Astrocyte of the cerebellum (primary cell): ENCODE data around the gene C11orf52.
A peak's percentile ranks its signal among the peaks of the same experiment; 100 is the strongest.

ENCODE experiments used
- DNase-seq: peaks from one replicate; pipeline ENCODE4 v3.0.0-alpha.2; 2011; ENCODE audit warnings: low read depth
- H3K4me3 ChIP-seq: 2 replicates; pipeline ENCODE4 v1.5.1; 2011; ENCODE audit warnings: mild to moderate bottlenecking, low read depth, low read length, moderate library complexity
- in situ Hi-C: cut with HindIII; loops from 2 replicates; pipeline ENCODE4 v1.10.0; 2017; ENCODE audit warnings: low sequenced_read_pairs
- TF ChIP-seq, protein P1 (sequence below): IDR thresholded peaks from 2 replicates; pipeline ENCODE4 v1.5.1; 2012; ENCODE audit warnings: low read length, low read depth, moderate library complexity, mild to moderate bottlenecking; ENCODE audit errors: missing control alignments

Gene C11orf52

DNA sequence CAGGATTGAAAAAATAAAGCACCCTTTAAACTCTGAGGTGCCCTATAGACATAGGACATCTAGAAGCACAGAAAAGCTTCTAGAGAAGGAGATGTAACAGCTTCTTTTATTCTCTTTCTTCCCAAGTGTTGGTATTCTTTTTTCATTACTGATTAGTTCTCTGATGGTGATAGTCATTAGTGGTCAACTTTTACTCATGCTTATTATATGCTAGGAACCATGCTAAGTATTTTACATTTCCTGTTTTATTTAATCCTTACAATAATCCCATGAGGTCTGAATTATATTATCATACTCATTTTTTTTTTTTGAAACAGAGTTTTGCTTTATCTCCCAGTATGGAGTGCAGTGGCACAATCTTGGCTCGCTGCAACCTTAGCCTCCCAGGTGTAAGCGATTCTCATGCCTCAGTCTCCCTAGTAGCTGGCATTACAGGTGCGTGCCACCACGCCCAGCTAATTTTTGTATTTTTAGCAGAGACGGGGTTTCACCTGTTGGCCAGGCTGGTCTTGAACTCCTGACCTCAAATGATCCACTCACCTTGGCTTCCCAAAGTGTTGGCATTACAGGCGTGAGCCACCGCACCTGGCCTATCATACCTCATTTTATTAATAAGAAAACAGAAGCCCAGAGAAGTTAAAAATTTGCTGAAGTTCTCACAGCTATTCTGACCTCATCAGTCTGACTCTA lies 3.0 kb downstream of the C11orf52 start:
- DNase-seq: no peak
- TF ChIP-seq, protein P1, sequence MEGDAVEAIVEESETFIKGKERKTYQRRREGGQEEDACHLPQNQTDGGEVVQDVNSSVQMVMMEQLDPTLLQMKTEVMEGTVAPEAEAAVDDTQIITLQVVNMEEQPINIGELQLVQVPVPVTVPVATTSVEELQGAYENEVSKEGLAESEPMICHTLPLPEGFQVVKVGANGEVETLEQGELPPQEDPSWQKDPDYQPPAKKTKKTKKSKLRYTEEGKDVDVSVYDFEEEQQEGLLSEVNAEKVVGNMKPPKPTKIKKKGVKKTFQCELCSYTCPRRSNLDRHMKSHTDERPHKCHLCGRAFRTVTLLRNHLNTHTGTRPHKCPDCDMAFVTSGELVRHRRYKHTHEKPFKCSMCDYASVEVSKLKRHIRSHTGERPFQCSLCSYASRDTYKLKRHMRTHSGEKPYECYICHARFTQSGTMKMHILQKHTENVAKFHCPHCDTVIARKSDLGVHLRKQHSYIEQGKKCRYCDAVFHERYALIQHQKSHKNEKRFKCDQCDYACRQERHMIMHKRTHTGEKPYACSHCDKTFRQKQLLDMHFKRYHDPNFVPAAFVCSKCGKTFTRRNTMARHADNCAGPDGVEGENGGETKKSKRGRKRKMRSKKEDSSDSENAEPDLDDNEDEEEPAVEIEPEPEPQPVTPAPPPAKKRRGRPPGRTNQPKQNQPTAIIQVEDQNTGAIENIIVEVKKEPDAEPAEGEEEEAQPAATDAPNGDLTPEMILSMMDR: no peak
- in situ Hi-C loops: no loop called here

DNA sequence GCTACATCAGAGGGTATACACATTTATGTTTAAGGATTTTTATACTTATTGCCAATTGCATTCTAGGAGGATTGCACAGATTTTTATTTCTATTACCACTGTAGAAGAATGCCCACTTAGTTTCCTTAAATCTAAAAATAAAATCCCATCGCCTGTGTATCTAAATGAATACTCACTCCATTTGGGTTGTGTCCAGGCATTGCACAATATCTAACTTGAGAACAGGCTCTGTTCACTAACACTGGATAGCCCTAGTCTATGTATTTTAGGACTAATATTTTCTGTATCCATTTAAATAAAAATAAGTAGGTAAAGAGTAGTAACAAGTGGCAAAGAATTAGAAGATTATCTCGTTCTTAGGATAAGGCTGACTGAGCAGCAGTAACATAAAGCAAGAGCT lies 4.1 kb downstream of the C11orf52 start:
- in situ Hi-C loops: no loop called here
- peak; percentile 73 for DNase-seq

More for the DNA sequence above, 3.0 kb downstream of the C11orf52 start:
- H3K4me3 ChIP-seq: no peak overlapping the region

DNA sequence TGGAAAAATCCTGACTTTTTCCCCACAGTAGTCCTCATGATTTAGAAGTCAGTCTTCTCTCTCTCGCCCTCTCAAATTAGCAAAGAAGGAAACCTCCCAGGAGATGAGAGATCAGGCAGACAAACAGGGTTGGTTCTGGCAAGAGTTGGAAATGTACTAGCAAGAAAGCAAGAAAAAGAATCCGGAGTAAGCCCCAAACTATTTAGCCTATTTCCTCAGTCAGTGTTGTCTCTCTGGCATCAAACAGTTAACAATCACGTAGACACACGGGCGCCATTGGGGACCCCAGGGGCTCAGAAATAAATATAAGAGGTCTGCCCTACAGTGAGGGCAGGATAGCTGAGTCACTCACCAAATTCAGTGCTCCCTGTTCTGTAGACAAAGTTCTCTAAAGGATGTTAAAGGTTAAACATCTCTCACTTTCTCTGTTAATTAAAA lies 4.7 kb downstream of the C11orf52 start:
- TF ChIP-seq, protein P1: no peak
- H3K4me3 ChIP-seq: no peak overlapping the region
- DNase-seq: no peak
- in situ Hi-C loops: no loop called here

More for the DNA sequence above, 4.1 kb downstream of the C11orf52 start:
- TF ChIP-seq, protein P1: no peak
- no peak overlapping the region for H3K4me3 ChIP-seq

DNA sequence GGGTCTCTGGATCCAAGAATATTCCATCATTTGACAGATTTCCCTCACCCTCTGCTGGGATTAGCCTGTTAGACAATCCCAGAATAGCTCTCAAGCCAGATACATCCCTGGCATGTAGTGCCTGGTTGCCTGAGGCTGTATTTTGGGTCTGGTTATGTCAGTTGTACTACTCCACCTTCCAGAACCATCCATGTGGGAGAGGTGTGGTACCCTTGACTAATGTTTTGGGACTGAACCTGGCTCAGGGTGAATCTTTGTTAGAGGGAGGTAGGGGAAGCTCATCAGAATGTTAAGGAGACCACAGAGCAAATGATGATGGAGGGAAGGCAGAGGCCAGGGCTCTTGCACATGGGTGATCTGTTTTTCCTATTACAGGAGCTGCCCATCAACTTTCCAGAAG lies 5.2 kb downstream of the C11orf52 start:
- TF ChIP-seq, protein P1: no peak
- H3K4me3 ChIP-seq: no peak overlapping the region
- in situ Hi-C loops: no loop called here
- no peak for DNase-seq

DNA sequence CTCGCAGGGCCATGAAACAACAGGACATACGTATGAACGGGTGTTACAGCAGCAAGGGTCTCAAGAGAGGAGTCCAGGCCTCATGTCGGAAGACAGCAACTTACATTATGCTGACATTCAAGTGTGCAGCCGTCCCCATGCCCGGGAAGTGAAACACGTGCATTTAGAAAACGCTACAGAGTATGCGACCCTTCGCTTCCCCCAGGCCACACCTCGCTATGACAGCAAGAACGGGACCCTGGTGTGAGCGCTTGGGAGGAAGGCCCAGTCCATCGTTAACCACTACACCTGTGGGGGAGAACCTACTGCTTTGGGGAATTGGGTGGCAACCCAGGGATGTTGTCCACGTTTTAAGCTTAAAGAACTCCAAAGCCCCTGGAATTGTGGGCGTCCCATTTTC lies 7.2 kb downstream of the C11orf52 start:
- H3K4me3 ChIP-seq: no peak overlapping the region
- DNase-seq: no peak
- in situ Hi-C loops: no loop called here
- TF ChIP-seq, protein P1: no peak

DNA sequence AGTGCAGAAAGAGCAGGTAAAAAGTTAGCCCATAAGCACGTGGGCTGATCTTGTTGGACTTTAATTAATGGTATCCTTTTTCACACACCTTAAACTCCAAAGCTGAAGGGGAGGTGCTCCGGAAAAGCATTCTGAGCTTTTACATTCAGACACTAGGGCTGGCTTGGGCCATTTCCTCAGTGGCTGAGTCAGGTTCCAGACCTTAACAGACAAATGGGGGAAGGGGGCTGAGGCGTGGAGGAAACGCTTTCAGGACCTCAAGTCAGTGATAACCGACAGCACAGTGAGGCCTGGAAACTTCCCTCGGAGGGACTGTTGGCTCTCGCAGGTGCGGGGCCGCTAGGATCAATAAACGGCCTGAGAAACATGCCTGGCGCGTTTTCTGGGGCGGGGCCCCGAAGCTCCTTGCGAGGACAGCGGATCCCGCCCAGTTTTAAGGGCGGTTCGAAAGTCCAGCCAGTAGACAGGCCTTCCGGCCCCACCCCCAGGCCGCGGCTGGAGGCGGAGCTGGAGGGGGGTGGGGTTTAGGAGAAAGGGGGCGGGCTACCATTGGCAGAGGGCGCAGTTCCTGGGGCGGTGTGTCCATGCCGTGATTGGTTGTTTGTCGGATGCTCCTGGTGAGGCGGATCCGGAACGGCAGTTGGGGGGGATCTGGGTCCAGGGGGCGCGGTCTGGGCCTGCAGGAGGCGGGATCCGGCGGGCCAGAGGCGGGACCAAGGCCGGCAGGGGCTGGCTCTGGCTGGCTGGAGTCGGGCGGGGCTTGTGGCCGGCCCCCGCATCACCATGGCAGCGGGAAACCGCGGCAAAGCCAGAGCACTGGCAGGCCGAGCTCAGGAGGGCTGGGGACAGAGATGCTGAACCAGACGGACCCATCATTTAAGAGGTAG lies 8.0 kb downstream of the C11orf52 start:
- H3K4me3 ChIP-seq: peak overlapping the region; percentile 39
- DNase-seq: peak; percentile 92
- TF ChIP-seq, protein P1: no peak
- in situ Hi-C loops: no loop called here
